Esophagus mucosa (tissue), 1 donor: ENCODE data around the gene LORICRIN. TPM values are rescaled to one million over a fixed set of nuclear protein-coding genes. Genes with fewer than 3 reads are reported as not detected.

Experiments used
- ATAC-seq: fragments of 200-7000 bp; cut with Tn5 transposase; one replicate; pipeline ENCODE4 v1.9.1; 2020
- total RNA-seq: library from RNA; stranded (reverse); gene quantifications from one replicate; pipeline ENCODE4 v1.2.4, GENCODE V29; 2023
- donor health status: DM: yes; HTN: yes; CAD: no.

Gene LORICRIN
- total RNA-seq, 1 donor from 2014 or later, result not detected

- ATAC-seq, result no peak
These were observed 8.4 kb upstream of the LORICRIN start for GRCh38 chr1:153251087-153251486.

GRCh38 chr1:153251562-153251961 is 7.9 kb upstream of the LORICRIN start:
- no peak for ATAC-seq

GRCh38 chr1:153251988-153252387 is 7.5 kb upstream of the LORICRIN start:
- ATAC-seq, result peak; percentile 86

GRCh38 chr1:153253076-153253475 is 6.4 kb upstream of the LORICRIN start:
- no peak for ATAC-seq

GRCh38 chr1:153253693-153254092 is 5.8 kb upstream of the LORICRIN start:
- ATAC-seq, result no peak

- no peak for ATAC-seq
These were observed 1.2 kb downstream of the LORICRIN start for GRCh38 chr1:153260585-153261280.

- ATAC-seq, result peak; percentile 44
These were observed 2.0 kb downstream of the LORICRIN start for GRCh38 chr1:153261281-153262069.

- ATAC-seq, result no peak
These were observed 2.5 kb downstream of the LORICRIN start for GRCh38 chr1:153262070-153262366.

- ATAC-seq, result no peak
These were observed 3.1 kb downstream of the LORICRIN start for GRCh38 chr1:153262462-153263157.

GRCh38 chr1:153265457-153265856 is 6.0 kb downstream of the LORICRIN start:
- ATAC-seq, result no peak

GRCh38 chr1:153271711-153272110 is 12.2 kb downstream of the LORICRIN start:
- ATAC-seq, result no peak

- peak; percentile 25 for ATAC-seq
These were observed 12.7 kb downstream of the LORICRIN start for GRCh38 chr1:153272186-153272585.

GRCh38 chr1:153277852-153278251 is 18.4 kb downstream of the LORICRIN start:
- ATAC-seq, result peak; percentile 97

- ATAC-seq, result peak; percentile 82
These were observed 29.3 kb downstream of the LORICRIN start for GRCh38 chr1:153288634-153289275.

GRCh38 chr1:153291514-153291913 is 32.0 kb downstream of the LORICRIN start:
- ATAC-seq, result no peak

GRCh38 chr1:153292185-153292584 is 32.7 kb downstream of the LORICRIN start:
- peak; percentile 82 for ATAC-seq

- ATAC-seq, result peak; percentile 58
These were observed 33.4 kb downstream of the LORICRIN start for GRCh38 chr1:153292740-153293479.

- peak; percentile 3 for ATAC-seq
These were observed 33.9 kb downstream of the LORICRIN start for GRCh38 chr1:153293480-153293775.

GRCh38 chr1:153293851-153294250 is 34.4 kb downstream of the LORICRIN start:
- ATAC-seq, result no peak

- no peak for ATAC-seq
These were observed 42.8 kb downstream of the LORICRIN start for GRCh38 chr1:153302308-153302707.

GRCh38 chr1:153305682-153306081 is 46.2 kb downstream of the LORICRIN start:
- ATAC-seq, result peak; percentile 50
